SK-N-MC (cell line): ENCODE data around the gene PRG2.

ENCODE experiments used
- DNase-seq: peaks from one replicate; pipeline ENCODE4 v3.0.0-alpha.2; 2011; ENCODE audit warnings: low read depth, low spot score
- H3K27ac ChIP-seq: fragments of 200-600 bp; sonication (generic); 2 replicates; pipeline ENCODE4 v1.5.1; 2016; ENCODE audit warnings: mixed run types
- H3K36me3 ChIP-seq: fragments of 200-600 bp; sonication (generic); 2 replicates; pipeline ENCODE4 v1.6.1; 2017; ENCODE audit warnings: antibody characterized with exemption, low read length, mixed read lengths; ENCODE audit not compliant: insufficient read depth
- H3K4me3 ChIP-seq: fragments of 200-600 bp; sonication (generic); 2 replicates; pipeline ENCODE4 v1.5.1; 2016
- H3K9ac ChIP-seq: fragments of 200-600 bp; sonication (generic); 2 replicates; pipeline ENCODE4 v1.8.0; 2017; ENCODE audit warnings: mixed run types, mixed read lengths; ENCODE audit not compliant: insufficient read length
- H3K9me3 ChIP-seq: fragments of 200-600 bp; sonication (generic); 2 replicates; pipeline ENCODE4 v1.6.1; 2017; ENCODE audit warnings: low read depth, mild to moderate bottlenecking, antibody characterized with exemption, low read length, moderate library complexity, mixed read lengths
- EZH2 ChIP-seq: fragments of 200-600 bp; sonication (generic); IDR thresholded peaks from one replicate; pipeline ENCODE4 v1.6.1; 2017; ENCODE audit warnings: antibody characterized with exemption
- FOXP2 ChIP-seq: optimal IDR thresholded peaks from 2 replicates; pipeline ENCODE3; 2011; ENCODE audit warnings: mild to moderate bottlenecking, moderate library complexity; ENCODE audit not compliant: insufficient read depth; ENCODE audit errors: extremely low read length, control extremely low read depth
- POLR2AphosphoS5 ChIP-seq: IDR thresholded peaks from 2 replicates; pipeline ENCODE4 v1.6.1; 2012; ENCODE audit warnings: mild to moderate bottlenecking, low read depth, low read length, borderline replicate concordance

The PRG2 gene

DNA sequence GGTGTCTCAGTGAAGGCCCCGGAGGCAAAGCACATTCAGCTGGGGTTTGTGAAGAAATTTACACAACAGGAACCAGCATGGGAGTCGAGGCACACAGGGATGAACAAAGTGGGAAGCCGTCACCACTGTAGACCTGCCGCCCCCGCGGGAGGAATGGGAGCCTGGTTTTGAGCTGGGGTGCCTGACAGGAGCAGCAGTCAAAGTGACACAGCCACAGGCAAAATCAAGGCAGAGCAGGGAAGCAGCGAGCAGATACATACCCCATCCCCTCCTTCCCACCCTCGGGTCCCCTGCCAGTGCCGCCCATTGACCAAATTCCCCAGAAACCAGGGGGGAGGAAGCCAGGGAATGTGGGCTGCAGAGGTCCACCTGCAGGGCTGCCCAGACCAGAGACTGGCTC, 31.5 kb downstream of the PRG2 start:
- no peak overlapping the region for H3K4me3 ChIP-seq
- no peak overlapping the region for H3K9ac ChIP-seq
- no peak for DNase-seq
- no peaks in the 10 kb centered on the region for H3K9me3 ChIP-seq
- H3K27ac ChIP-seq: no peak overlapping the region
- TF ChIP-seq FOXP2 (no peak), EZH2 (no peak), POLR2AphosphoS5 (no peak)
- H3K36me3 ChIP-seq: no peaks in the 10 kb centered on the region

DNA sequence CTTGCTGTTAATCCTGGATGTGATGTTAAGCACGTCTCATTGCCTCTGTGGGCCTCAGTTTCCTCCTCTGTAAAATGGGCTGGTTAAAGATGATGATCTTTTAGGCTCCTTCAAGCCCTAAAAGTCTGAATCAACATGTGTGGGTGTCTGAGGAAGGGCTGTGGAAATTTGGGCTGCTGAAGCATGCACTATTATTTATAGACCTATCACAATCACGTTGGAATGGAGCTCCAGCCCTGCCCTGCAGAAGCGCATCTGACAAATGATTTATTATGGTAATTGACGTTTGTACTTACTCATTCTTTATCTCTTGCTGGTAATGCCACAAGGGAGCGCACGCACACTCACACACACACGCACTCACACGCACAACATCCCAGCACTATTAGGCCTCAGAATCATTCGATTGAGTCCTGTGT, 31.9 kb downstream of the PRG2 start:
- H3K4me3 ChIP-seq: no peak overlapping the region
- no peak overlapping the region for H3K27ac ChIP-seq
- H3K36me3 ChIP-seq: no peaks in the 10 kb centered on the region
- TF ChIP-seq POLR2AphosphoS5 (no peak), EZH2 (no peak)
- no peak overlapping the region for H3K9ac ChIP-seq
- no peak for DNase-seq
- H3K9me3 ChIP-seq: no peaks in the 10 kb centered on the region

DNA sequence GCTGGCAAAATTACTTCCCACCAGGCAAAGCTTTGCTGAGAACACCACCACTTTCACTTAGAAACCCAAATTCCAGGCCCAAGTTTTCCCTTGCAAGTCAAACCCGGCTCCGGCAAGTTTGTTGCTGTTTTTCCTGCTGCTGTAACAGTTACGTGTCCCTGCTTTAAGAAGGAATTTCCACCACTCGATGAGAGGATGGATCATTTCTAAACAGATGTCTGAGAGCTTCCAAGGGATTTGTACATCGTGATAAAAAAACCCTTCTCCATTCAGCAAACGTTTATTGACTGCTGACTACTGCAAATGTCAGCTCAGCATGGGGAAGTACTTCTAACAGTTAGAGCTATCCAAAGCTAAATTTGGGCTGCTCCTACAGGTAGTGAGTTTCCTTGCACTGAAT, 32.6 kb downstream of the PRG2 start:
- TF ChIP-seq EZH2: no peak
- TF ChIP-seq FOXP2: no peak
- TF ChIP-seq POLR2AphosphoS5: no peak
- DNase-seq: no peak
- H3K4me3 ChIP-seq: no peak overlapping the region
- H3K36me3 ChIP-seq: no peaks in the 10 kb centered on the region
- H3K27ac ChIP-seq: no peak overlapping the region
- no peaks in the 10 kb centered on the region for H3K9me3 ChIP-seq
- no peak overlapping the region for H3K9ac ChIP-seq

DNA sequence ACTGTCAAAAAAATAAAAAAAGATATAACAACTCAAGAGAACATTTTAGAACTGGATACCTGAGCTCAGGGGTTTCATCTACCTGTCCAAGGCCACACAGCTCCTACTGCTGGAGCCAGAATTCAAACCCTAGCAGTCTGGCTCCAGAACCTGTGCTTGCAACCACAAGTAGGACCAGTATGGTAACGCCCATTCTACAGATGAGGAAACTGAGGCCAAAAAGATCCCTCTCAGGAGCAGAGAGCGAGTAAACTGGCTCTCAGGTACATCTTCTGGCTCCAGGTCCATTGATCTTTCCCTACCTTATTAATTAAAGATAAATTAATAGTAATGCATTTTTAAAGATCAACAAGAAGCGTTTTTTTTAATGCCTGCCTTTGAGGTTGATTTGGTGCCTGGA, 33.1 kb downstream of the PRG2 start:
- no peaks in the 10 kb centered on the region for H3K9me3 ChIP-seq
- TF ChIP-seq FOXP2 (no peak), POLR2AphosphoS5 (no peak), EZH2 (no peak)
- DNase-seq: no peak
- H3K36me3 ChIP-seq: no peaks in the 10 kb centered on the region
- H3K4me3 ChIP-seq: no peak overlapping the region
- H3K9ac ChIP-seq: no peak overlapping the region
- H3K27ac ChIP-seq: no peak overlapping the region

DNA sequence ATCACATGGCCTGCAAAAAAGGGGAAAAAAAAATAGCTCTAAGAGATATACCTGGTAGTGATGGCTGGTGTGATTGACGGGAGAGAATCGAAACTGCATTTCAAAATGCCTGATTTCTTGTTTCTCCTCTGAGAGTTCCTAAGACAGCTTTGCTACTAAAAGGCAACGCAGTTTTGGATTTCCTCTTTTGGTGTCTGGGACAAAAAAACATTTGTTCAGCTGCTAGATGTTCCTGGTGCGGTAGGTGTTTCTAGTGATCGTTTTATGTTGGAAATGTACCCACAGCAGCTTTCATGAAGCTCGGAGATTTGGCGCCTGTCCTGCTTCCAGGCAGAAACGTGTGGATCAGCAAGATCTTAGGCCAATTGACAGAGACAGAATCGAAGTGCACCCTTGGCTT, 34.2 kb downstream of the PRG2 start:
- Histone ChIP-seq H3K9ac (no peak overlapping the region), H3K36me3 (no peaks in the 10 kb centered on the region), H3K27ac (no peak overlapping the region), H3K4me3 (no peak overlapping the region), H3K9me3 (no peaks in the 10 kb centered on the region)
- DNase-seq: no peak
- TF ChIP-seq EZH2 (no peak), FOXP2 (no peak), POLR2AphosphoS5 (no peak)

DNA sequence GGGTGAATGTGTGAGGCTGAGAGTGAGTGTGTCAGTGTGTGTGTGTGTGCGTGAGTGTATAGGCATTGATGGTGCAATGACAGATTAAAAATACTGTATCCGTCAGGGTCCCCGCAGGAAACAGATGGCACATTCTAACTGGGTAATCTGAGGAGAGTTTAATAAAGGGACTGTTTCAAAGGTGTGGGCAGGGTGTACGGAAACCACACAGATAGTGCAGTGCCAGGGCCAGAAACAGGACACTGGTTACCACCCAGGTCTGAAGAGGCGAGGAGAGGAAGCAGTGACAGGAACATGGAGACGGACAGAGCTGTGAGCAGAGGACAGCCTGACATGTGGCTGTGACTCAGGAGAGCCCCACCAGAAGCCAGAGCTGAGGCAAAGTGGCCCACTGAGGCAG, 35.8 kb downstream of the PRG2 start:
- no peaks in the 10 kb centered on the region for H3K36me3 ChIP-seq
- H3K9ac ChIP-seq: no peak overlapping the region
- no peaks in the 10 kb centered on the region for H3K9me3 ChIP-seq
- no peak overlapping the region for H3K27ac ChIP-seq
- no peak for DNase-seq
- no peak for TF ChIP-seq EZH2
- TF ChIP-seq FOXP2: no peak
- TF ChIP-seq POLR2AphosphoS5: no peak
- no peak overlapping the region for H3K4me3 ChIP-seq

DNA sequence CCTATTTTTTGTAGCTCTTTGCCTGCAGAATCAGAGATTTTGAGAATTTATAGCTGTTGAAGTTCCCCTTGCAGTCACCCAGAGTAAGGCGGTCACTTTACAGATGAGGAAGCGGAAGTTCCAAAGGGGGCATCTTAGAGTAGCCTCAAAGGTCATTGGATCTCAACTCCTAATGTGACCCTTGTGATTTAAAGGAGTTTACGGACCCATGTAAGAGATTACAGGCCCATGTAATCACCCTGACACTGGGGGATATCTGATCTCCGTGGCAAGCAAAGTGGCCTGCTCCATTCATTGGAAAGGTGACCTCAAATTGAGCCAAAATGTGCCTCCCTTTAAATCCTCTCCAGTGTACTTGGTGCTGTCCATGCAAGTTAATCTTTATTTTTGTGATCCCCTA, 36.6 kb downstream of the PRG2 start:
- Histone ChIP-seq H3K27ac (no peak overlapping the region), H3K4me3 (no peak overlapping the region), H3K36me3 (no peaks in the 10 kb centered on the region), H3K9me3 (no peaks in the 10 kb centered on the region), H3K9ac (no peak overlapping the region)
- no peak for TF ChIP-seq POLR2AphosphoS5
- no peak for TF ChIP-seq EZH2
- no peak for TF ChIP-seq FOXP2
- DNase-seq: no peak

DNA sequence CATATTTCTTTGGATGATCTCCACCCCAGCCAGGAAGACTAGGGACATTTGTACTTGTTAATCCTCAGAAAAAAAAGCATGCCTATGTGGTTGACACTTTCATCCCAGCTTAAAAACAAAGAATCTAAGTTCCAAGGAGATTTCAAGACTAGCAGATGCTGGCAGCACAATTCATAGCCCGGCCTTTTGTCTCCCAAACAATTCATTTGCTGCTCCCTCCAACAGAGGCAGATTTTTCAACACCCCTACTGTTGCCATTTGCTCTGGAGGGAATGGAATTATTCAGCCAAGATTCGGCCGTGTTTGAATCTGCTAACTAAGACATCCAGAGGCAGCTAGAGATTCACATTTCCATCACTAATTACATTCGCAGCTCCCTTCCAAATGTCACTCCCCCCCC, 37.0 kb downstream of the PRG2 start:
- H3K9me3 ChIP-seq: no peaks in the 10 kb centered on the region
- no peak overlapping the region for H3K9ac ChIP-seq
- no peaks in the 10 kb centered on the region for H3K36me3 ChIP-seq
- TF ChIP-seq POLR2AphosphoS5 (no peak), FOXP2 (no peak), EZH2 (no peak)
- H3K4me3 ChIP-seq: no peak overlapping the region
- no peak overlapping the region for H3K27ac ChIP-seq
- DNase-seq: no peak

DNA sequence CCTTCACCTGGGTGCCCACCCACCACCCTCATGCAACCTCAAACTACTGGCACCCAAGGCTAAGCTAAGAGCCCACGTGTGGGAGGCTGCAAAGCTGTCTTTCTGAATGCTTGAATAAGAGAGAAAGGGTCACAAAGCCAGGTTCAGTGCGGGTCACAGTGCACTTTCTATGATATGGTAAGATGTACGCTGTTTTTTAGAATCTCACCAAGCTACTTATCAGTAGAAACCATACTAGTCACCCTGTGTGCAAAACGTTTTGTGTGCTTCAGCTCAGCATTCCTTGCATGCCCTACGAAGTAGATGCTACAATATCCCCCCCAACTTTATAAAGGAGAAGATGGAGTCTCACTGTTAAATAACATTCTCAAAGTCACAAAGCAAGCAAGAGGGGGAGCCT, 37.4 kb downstream of the PRG2 start:
- TF ChIP-seq EZH2 (no peak), POLR2AphosphoS5 (no peak), FOXP2 (no peak)
- no peak overlapping the region for H3K27ac ChIP-seq
- H3K4me3 ChIP-seq: no peak overlapping the region
- H3K9ac ChIP-seq: no peak overlapping the region
- H3K9me3 ChIP-seq: no peaks in the 10 kb centered on the region
- no peak for DNase-seq
- no peaks in the 10 kb centered on the region for H3K36me3 ChIP-seq
